PC-3 (cell line): ENCODE measurements around the gene ADAM23. TPM values are rescaled to one million over a fixed set of nuclear protein-coding genes. Genes with fewer than 3 reads are reported as not detected.

ENCODE experiments used
- ATAC-seq: fragments of 200-7000 bp; cut with Tn5 transposase; 2 replicates; pipeline ENCODE4 v1.9.1; 2020; ENCODE audit warnings: mild to moderate bottlenecking, moderate library complexity
- BruUV-seq: library from RNA; stranded (reverse); fragments of 400-500 nt; replicated peaks from 2 replicates; lab custom pipeline; 2021; lab: Mats Ljungman, UMichigan
- CTCF ChIA-PET: fragments of 300-600 bp; sonication (Branson Sonifier 250); formaldehyde crosslinking; loops from one replicate; lab custom pipeline; 2022; ENCODE audit warnings: antibody characterized with exemption; lab: Charles Lee
- POLR2A ChIA-PET: fragments of 300-600 bp; sonication (Branson Sonifier 250); formaldehyde crosslinking; loops from one replicate; lab custom pipeline; 2022; ENCODE audit warnings: antibody characterized with exemption; ENCODE audit not compliant: unreplicated experiment; lab: Charles Lee
- DNase-seq: peaks from one replicate; pipeline ENCODE4 v3.0.0-alpha.2; 2015
- H2AFZ ChIP-seq: fragments of 300-600 bp; sonication (generic); 2 replicates; pipeline ENCODE4 v1.6.0; 2016; ENCODE audit warnings: antibody characterized with exemption, low read length
- H3F3A ChIP-seq: fragments of 300-600 bp; sonication (generic); one replicate; pipeline ENCODE4 v1.6.0; 2017; ENCODE audit warnings: antibody characterized with exemption, low read length, control low read depth, mild to moderate bottlenecking; ENCODE audit not compliant: unreplicated experiment
- H3K27ac ChIP-seq: fragments of 300-600 bp; sonication (generic); 2 replicates; pipeline ENCODE4 v1.5.1; 2016; ENCODE audit warnings: mild to moderate bottlenecking, low read length
- H3K27me3 ChIP-seq: fragments of 300-600 bp; sonication (generic); 2 replicates; pipeline ENCODE4 v1.6.1; 2016; ENCODE audit warnings: low read length, mixed read lengths
- H3K36me3 ChIP-seq: fragments of 300-600 bp; sonication (generic); 2 replicates; pipeline ENCODE4 v1.6.1; 2016; ENCODE audit warnings: low read depth, mixed run types, low read length, mixed read lengths
- H3K4me1 ChIP-seq: fragments of 300-600 bp; sonication (generic); 2 replicates; pipeline ENCODE4 v1.5.1; 2016; ENCODE audit warnings: low read length; ENCODE audit not compliant: insufficient read depth
- H3K4me2 ChIP-seq: fragments of 300-600 bp; sonication (generic); 2 replicates; pipeline ENCODE4 v1.6.0; 2016; ENCODE audit warnings: low read length
- H3K4me3 ChIP-seq: fragments of 300-600 bp; sonication (generic); 2 replicates; pipeline ENCODE4 v1.5.1; 2016; ENCODE audit warnings: mild to moderate bottlenecking, low read length, mixed read lengths
- H3K79me2 ChIP-seq: fragments of 300-600 bp; sonication (generic); 2 replicates; pipeline ENCODE4 v1.6.1; 2017; ENCODE audit warnings: low read length, mixed read lengths
- H3K9ac ChIP-seq: fragments of 300-600 bp; sonication (generic); 2 replicates; pipeline ENCODE4 v1.6.0; 2016; ENCODE audit warnings: mild to moderate bottlenecking, low read length
- H3K9me2 ChIP-seq: fragments of 300-600 bp; sonication (generic); replicated peaks from 2 replicates; pipeline ENCODE4 v1.6.1; 2016; ENCODE audit warnings: mixed run types, low read length, mixed read lengths
- H3K9me3 ChIP-seq: fragments of 300-600 bp; sonication (generic); 2 replicates; pipeline ENCODE4 v1.6.1; 2016; ENCODE audit warnings: low read length, mixed read lengths
- H4K20me1 ChIP-seq: fragments of 300-600 bp; sonication (generic); 2 replicates; pipeline ENCODE4 v1.6.1; 2016; ENCODE audit warnings: low read length, mixed read lengths
- CTCF ChIP-seq: fragments of 300-600 bp; sonication (generic); conservative IDR thresholded peaks from 2 replicates; pipeline ENCODE4 v1.5.1; 2017; ENCODE audit warnings: antibody characterized with exemption, low read depth, mild to moderate bottlenecking, low read length
- EZH2 ChIP-seq: fragments of 300-600 bp; sonication (generic); IDR thresholded peaks from one replicate; pipeline ENCODE4 v1.6.1; 2017; ENCODE audit warnings: antibody characterized with exemption, mild to moderate bottlenecking, low read length; ENCODE audit not compliant: unreplicated experiment
- EZH2phosphoT487 ChIP-seq: fragments of 300-600 bp; sonication (generic); IDR thresholded peaks from 2 replicates; pipeline ENCODE4 v1.6.1; 2018; ENCODE audit warnings: mild to moderate bottlenecking, antibody characterized with exemption, low read length, borderline replicate concordance
- intact Hi-C: fragments of 100-400 bp; cut with micrococcal nuclease; formaldehyde crosslinking; loops from 2 replicates; pipeline ENCODE4 v1.9.0; 2023
- total RNA-seq: library from RNA; depleted of rRNA; stranded (reverse); fragments of >200 nt; gene quantifications from 2 replicates; pipeline ENCODE4 v1.2.3, GENCODE V29; 2014

The ADAM23 gene
- total RNA-seq, 1 experiment from 2014 or later, result 0.22 TPM

GRCh38 chr2:206474099-206474498 lies 30.8 kb downstream of the ADAM23 start:
- ATAC-seq (no peak), DNase-seq (no peak)
- H3K36me3 ChIP-seq, result no peaks in the 10 kb centered on the region
- H3K79me2 ChIP-seq, result no peaks in the 10 kb centered on the region
- CTCF ChIA-PET, result no interaction called here
- intact Hi-C loops, result no loop called here
- no peak overlapping the region for H3K27ac ChIP-seq
- no peak overlapping the region for H3K4me3 ChIP-seq
- H3K9me2 ChIP-seq, result no peaks in the 10 kb centered on the region
- BruUV-seq, result no TSS peak
- no peak overlapping the region for H3K4me2 ChIP-seq
- no peak overlapping the region for H2AFZ ChIP-seq
- no peaks in the 10 kb centered on the region for H3K4me1 ChIP-seq
- no peak overlapping the region for H3K9ac ChIP-seq
- no peaks in the 10 kb centered on the region for H3F3A ChIP-seq
- H3K9me3 ChIP-seq, result no peaks in the 10 kb centered on the region
- TF ChIP-seq EZH2phosphoT487 (no peak), CTCF (no peak), EZH2 (no peak)
- no peaks in the 10 kb centered on the region for H4K20me1 ChIP-seq
- POLR2A ChIA-PET, result no interaction called here
- H3K27me3 ChIP-seq, result peaks cover 39% of the 10 kb centered on the region; the same call in 1 of the 2 replicates

- peaks cover 59% of the 10 kb centered on the region for H3K27me3 ChIP-seq
These were observed 34.0 kb downstream of the ADAM23 start for GRCh38 chr2:206477296-206477695.

More at GRCh38 chr2:206477296-206477695, 34.0 kb downstream of the ADAM23 start:
- Histone ChIP-seq H3K4me2 (no peak overlapping the region), H2AFZ (no peak overlapping the region), H4K20me1 (no peaks in the 10 kb centered on the region), H3K9me2 (no peaks in the 10 kb centered on the region), H3K4me3 (no peak overlapping the region), H3K9ac (no peak overlapping the region), H3K36me3 (no peaks in the 10 kb centered on the region), H3K4me1 (no peaks in the 10 kb centered on the region), H3F3A (no peaks in the 10 kb centered on the region), H3K9me3 (no peaks in the 10 kb centered on the region), H3K27ac (no peak overlapping the region), H3K79me2 (no peaks in the 10 kb centered on the region)
- no peak for ATAC-seq
- intact Hi-C loops, result no loop called here
- no TSS peak for BruUV-seq
- no peak for TF ChIP-seq EZH2phosphoT487
- no peak for TF ChIP-seq EZH2
- TF ChIP-seq CTCF, result no peak
- DNase-seq, result no peak
- CTCF ChIA-PET, result no interaction called here
- POLR2A ChIA-PET, result no interaction called here
